NCI-H146 (cell line): ENCODE data around the gene EEF2K.
A peak's percentile ranks its signal among the peaks of the same experiment; 100 is the strongest.

Source experiments
- DNase-seq: peaks from one replicate; lab custom pipeline; 2025; lab: John Stamatoyannopoulos, UW

EEF2K gene

DNA sequence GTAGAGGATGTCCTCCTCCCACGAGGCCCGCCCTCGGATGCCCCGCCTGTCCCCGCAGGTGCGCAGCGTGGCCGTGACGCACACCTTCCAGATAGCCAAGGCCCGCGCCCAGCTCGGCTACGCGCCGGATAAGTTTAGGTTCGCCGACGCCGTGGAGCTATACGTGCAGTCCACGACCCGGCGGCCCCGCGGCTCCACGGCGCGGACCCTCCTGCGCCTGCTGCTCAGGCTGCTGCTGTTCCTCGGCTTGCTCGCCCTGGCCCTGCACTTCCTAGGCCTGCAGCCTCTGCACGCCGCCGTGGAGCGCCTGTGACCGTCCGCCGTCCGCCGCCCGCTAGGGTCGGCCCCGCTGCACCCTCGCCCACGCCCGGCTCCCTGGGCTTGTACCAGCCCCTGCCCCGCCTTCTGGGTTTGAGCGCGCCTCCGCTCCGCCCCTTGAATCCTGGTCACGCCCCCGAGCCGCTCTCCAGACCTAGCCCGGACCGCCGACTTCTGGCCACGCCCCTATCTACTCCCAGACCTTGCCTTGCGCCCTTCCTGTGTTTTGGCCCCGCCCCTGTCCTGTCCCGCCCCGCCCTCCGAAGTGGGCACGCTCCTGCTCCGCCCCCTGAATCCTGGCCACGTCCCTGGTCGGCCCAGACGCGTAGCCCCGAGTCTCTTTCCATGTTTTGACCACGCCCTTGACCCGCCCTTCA, 15.8 kb upstream of the EEF2K start:
- DNase-seq, result peak; percentile 100

GRCh38 chr16:22190776-22191531, 15.1 kb upstream of the EEF2K start:
- peak; percentile 100 for DNase-seq

GRCh38 chr16:22191532-22192260, 14.4 kb upstream of the EEF2K start:
- DNase-seq, result peak; percentile 37

DNA sequence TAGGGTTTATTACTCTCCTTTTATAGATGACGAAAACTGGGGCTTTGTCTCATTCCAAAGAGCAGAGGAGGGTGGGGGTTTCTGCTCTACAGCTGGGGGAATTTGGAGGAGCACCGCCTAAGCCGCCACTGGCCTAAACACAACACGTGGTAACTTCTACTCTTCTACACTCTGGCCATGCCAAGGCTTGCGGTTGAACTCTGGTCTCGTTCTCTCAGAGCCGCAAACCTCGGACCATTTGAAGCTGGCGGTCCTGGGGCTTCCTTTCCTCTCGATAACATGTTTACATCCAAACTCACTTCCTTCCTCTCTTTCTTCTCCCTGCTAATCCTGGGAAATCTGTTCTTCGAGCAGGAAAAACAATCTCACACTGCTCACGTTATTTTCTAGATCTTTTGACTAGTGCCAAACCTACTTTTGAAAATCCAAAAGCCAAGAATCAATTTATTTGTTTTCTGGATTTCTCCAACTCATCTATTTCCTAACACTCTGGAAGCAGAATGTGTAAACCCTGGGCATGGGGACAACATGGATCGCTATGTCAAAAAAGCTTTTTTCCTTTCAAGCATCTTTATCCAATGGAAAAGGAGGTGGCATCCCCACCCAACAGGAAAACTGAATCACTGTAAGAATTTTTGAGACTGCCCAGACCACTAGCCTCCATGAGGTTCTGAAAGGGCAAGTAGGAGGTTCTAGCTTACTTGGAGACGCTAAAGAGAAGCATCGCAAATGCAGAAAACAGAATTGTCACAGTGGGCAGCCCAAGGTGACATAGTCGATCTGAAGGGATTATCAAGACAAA, 13.6 kb upstream of the EEF2K start:
- DNase-seq, result peak; percentile 68

DNA sequence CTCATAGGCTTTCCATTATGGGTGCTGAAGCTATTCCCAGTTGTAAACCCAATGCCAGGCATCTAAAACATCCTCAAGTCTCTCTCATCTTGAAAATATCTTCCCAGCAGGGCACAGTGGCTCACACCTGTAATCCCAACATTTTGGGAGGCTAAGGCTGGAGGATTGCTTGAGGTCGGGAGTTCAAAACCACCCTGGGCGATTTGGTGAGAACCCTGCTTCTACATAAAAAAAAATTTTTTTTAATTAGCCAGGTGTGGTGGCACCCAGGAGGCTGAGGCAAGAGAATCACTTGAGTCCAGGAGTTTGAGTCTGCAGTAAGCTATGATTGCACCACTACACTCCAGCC, 13.0 kb upstream of the EEF2K start:
- DNase-seq, result no peak

DNA sequence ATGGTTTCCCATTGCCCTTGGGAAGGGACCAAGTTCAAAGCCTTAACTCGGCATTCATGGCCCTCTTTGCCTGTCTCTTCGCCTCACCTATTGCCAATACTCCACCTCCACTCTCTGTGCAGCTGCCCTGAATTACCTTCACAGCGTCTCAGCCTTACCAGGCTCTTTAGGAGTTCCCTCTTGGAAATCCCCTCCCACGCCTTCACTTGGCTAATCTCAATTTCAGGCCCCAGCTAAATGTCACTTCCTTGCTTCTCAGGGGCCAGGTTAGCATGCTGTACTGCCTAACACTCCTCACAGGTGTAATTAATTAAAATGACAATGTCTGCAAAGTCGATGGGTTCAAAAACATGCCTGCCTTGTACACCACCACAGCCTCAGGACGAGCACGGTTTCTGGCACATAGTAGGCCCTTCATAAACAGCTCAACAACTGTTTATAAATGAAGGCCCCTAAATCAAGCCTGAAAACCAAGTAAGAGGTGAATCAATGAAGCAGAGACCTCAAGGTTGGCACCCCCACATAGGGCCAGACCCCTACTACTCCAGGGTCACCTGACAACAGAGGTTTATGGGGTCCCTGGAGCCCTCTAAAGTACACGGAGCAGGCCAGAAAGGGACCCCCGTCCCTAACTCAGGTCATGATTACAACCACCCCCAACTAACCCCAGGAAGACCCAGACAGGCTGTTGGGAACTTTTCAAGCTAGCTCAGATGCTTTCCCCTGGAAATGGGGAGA, 11.2 kb upstream of the EEF2K start:
- no peak for DNase-seq

DNA sequence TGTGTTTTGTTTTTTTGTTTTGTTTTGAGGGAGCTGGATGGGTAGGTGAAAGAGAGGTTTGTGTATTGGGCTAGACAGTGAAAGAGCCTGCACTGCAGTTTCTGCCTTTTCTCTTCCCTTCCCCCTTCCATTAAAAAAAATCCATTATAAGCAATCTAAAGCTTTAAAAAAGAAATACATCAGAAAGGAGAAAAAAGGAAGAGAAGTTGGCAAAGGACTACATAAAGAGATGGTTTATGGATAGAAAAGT, 10.7 kb upstream of the EEF2K start:
- no peak for DNase-seq

DNA sequence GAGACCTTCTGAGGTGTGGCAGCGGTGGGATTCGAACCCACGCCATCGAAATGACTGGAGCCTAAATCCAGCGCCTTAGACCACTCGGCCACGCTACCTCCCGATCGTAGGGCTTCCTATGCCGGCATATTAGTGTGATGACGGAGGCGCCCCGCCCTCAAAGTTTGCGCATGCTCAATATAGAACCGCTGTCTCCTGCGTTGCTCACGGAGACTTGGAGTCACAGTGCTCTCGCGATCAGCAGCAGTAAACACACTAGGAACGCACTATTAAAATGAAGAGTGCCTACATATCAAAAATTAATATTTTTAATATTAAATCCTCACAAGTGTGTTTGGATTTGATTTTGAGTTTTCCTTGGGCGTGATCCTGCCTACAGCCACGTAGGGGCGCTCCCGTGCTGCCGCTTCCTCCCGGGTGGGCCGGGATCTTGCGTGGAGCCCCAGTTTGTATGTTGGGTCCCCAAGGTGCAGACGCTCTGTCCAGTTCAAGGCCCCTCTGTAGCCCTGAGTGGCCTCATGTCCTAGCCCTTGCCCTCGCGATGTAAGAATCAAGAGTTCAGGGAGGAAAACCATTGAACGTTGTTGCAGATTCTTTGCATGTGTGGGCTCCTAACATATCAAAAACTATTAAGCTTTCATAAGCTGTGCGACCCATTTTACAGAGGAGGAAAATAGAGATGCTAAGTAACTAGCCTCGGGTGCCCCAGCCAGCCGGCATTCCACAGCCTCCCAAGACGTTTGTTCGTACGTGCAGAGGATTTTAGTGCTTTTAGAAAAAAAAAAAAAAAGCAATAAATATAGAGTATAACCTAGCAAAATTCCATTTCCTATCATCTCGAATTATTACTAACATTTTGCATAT, 10.2 kb upstream of the EEF2K start:
- DNase-seq, result peak; percentile 88

GRCh38 chr16:22196559-22197168, 9.4 kb upstream of the EEF2K start:
- peak; percentile 14 for DNase-seq

DNA sequence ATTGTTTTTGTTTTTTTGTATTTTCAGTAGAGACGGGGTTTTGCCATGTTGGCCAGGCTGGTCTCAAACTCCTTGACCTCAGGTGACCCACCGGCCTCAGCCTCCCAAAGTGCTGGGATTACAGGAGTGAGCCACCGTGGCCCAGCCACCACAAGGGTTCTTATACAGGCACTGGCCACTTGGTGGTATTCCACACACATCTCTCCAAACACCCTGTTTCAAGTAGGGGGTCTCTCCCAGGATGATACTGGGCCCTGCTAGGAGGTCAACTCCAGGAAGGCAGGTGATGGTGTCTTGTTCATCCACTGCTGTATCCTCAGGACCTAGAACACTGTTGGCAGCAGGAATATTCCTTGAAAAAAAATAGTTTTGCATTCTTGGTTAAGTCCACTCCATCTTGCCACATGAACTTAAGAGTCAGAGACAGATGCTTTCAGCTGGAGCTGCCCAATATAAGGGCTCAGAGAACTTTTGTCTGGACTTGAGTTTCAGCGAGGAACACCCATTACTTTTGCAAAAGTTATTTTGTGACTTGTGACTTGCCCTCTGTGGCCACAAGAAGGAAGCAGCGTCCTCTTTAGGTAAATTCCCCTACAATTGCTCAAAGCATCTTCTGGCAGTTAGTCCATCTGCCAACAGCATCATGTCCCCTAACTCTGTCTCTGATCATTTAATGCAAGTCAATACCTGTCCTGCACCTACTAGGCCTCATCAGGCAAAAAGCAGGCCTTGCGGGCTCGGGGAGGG, 7.4 kb upstream of the EEF2K start:
- no peak for DNase-seq

DNA sequence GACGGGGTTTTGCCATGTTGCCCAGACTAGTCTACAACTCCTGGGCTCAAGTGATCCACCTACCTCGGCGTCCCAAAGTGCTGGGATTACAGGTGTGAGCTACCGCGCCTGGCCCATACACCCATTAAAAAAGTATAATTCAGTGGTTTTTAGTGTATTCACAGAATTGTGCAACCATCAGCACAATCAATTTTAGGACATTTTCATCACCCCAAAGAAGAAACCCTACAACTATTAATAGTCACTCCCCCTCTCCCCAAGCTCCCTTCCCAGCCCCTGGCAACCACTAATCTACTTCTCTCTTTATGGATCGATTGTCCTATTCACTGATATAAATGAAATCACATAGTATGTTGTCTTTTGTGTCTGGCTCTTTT, 3.8 kb upstream of the EEF2K start:
- no peak for DNase-seq

GRCh38 chr16:22203091-22203490, 3.0 kb upstream of the EEF2K start:
- DNase-seq, result no peak

DNA sequence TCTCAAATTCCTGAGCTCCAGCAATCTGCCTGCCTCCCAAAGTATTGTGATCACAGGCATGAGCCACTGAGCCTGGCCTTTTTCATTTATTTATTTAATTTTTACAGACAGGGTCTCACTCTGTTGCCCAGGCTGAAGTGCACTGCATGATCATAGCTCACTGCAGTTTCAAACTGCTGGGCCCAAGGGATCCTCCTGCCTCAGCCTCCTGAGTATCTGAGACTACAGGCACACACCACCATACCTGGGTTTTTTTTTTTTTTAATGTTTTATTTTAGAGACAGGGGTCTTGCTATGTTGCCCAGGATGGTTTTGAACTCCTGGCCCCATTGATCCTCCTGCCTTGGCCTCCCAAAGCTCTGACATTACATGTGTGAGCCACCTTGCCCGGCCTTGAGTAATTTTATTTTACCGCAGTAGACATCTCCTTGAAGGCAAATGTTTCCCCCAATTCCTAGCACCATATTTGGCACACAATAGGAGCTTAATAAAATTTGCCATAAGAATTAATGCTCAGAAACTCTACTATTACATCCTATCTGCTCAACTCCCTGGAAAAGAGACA, 1.9 kb upstream of the EEF2K start:
- DNase-seq, result no peak

DNA sequence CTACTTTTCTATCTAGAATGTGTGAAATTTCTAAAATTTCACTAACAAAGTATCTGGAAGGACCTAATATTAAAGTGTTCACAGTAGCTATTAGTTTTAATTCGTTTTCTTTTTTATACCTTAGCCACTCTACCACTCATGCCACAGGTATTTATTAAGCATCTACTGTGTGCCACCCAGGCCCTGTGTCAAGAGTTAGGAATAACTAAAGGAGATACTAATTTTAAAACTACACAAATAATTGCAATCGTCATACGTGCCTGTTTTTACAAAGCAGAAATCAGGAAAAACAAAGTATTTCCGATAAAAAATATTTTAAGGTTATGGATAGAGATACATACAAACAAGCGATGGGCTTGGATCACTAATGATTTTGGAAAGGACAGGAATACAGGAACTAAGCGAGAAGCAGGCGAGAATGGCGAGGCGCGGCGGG, 483 bp upstream of the EEF2K start:
- no peak for DNase-seq

- peak; percentile 53 for DNase-seq
Observed at GRCh38 chr16:22206842-22207714, 1.0 kb downstream of the EEF2K start.

GRCh38 chr16:22207715-22208360, 1.8 kb downstream of the EEF2K start:
- DNase-seq, result no peak

- no peak for DNase-seq
Observed at GRCh38 chr16:22210285-22210684, 4.2 kb downstream of the EEF2K start.

DNA sequence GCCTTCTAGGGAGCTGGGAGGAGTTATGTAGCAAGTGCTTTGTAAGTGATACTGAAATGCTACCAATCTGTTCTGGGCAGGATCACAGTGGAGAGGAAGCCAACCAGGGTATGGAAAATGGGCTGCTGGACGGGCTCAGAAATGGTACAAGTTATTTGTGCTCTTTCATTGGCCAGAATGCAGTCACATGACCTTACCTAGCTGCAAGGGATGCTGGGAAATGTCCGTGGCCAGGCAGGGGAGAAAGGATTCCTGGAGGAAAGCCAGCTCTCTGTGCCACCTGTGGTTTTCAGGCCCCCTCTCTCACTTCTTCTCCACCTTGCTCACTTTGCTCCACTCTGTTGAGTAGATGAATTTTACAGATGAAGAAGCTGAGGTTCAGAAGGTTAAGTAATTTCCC, 4.8 kb downstream of the EEF2K start:
- DNase-seq, result no peak
